HG03575 (cell line): ENCODE measurements around the gene RNASE13.
"Not testable (repeated sequence)": the region's sequence is repeated elsewhere in the genome, so short reads cannot be mapped to it uniquely, and the experiment has no call there.

Experiments
- ATAC-seq: cut with Tn5 transposase; IDR thresholded peaks from one replicate; pipeline ENCODE4 v1.9.1; 2021; ENCODE audit not compliant: unreplicated experiment, insufficient number of reproducible peaks, low FRiP score; ENCODE audit errors: extremely low read depth

Gene RNASE13

GRCh38 chr14:21026274-21026987, 8.2 kb downstream of the RNASE13 start:
- no peak for ATAC-seq

- ATAC-seq = no peak
Observed at GRCh38 chr14:21025371-21026273, 9.0 kb downstream of the RNASE13 start.

- no peak for ATAC-seq
Observed at GRCh38 chr14:21024585-21025370, 9.8 kb downstream of the RNASE13 start, which contains the start of gene NDRG2. Gene NDRG2 (minus strand): TSS chr14:21025061. CDS start chr14:21023315, 1,746 bp downstream.

GRCh38 chr14:21023817-21024584, 10.6 kb downstream of the RNASE13 start:
- ATAC-seq = no peak

- ATAC-seq = no peak
Observed at GRCh38 chr14:21023174-21023573, 11.4 kb downstream of the RNASE13 start.

GRCh38 chr14:21022686-21023085, 11.9 kb downstream of the RNASE13 start:
- no peak for ATAC-seq

GRCh38 chr14:21020977-21021545, 13.5 kb downstream of the RNASE13 start:
- ATAC-seq = no peak

GRCh38 chr14:21019366-21019765, 15.2 kb downstream of the RNASE13 start:
- no peak for ATAC-seq

- no peak for ATAC-seq
Observed at GRCh38 chr14:21018781-21019180, 15.8 kb downstream of the RNASE13 start.

- ATAC-seq = no peak
Observed at GRCh38 chr14:21018286-21018685, 16.3 kb downstream of the RNASE13 start.

- ATAC-seq = no peak
Observed at GRCh38 chr14:21017528-21018245, 16.9 kb downstream of the RNASE13 start.

- no peak for ATAC-seq
Observed at GRCh38 chr14:21016413-21017190, 18.0 kb downstream of the RNASE13 start.

- no peak for ATAC-seq
Observed at GRCh38 chr14:21015312-21015711, 19.3 kb downstream of the RNASE13 start.

GRCh38 chr14:21014761-21015190, 19.8 kb downstream of the RNASE13 start:
- ATAC-seq = no peak

- ATAC-seq = no peak
Observed at GRCh38 chr14:21011136-21011535, 23.5 kb downstream of the RNASE13 start.

GRCh38 chr14:21009721-21010120, 24.9 kb downstream of the RNASE13 start:
- ATAC-seq = not testable (repeated sequence)

GRCh38 chr14:21003788-21004346, 30.7 kb downstream of the RNASE13 start:
- ATAC-seq = no peak
